BLaER1 (cell line): Measurements from ENCODE around the gene EPHA4.

Source experiments
- H3K27ac ChIP-seq: shearing (Covaris generic); formaldehyde crosslinking; 2 replicates; pipeline ENCODE4 v1.8.1; 2022
- H3K27me3 ChIP-seq: shearing (Covaris generic); formaldehyde crosslinking; 2 replicates; pipeline ENCODE4 v1.8.1; 2022
- H3K36me3 ChIP-seq: shearing (Covaris generic); formaldehyde crosslinking; 2 replicates; pipeline ENCODE4 v1.8.1; 2022
- H3K4me1 ChIP-seq: shearing (Covaris generic); formaldehyde crosslinking; 2 replicates; pipeline ENCODE4 v1.8.1; 2022
- H3K4me2 ChIP-seq: shearing (Covaris generic); formaldehyde crosslinking; 2 replicates; pipeline ENCODE4 v1.8.1; 2022
- H3K4me3 ChIP-seq: shearing (Covaris generic); formaldehyde crosslinking; 2 replicates; pipeline ENCODE4 v1.8.1; 2022
- H3K9ac ChIP-seq: shearing (Covaris generic); formaldehyde crosslinking; 2 replicates; pipeline ENCODE4 v1.8.1; 2022
- H3K9me3 ChIP-seq: shearing (Covaris generic); formaldehyde crosslinking; 2 replicates; pipeline ENCODE4 v1.8.1; 2022
- H4K20me1 ChIP-seq: shearing (Covaris generic); formaldehyde crosslinking; 2 replicates; pipeline ENCODE4 v1.8.1; 2022
- Cebpa-rat ChIP-seq: shearing (Covaris generic); IDR thresholded peaks from 2 replicates; pipeline ENCODE4 v1.8.1; 2022

Gene EPHA4

GRCh38 chr2:221500501-221501209, 71.4 kb downstream of the EPHA4 start:
- no peak overlapping the region for H3K4me3 ChIP-seq
- H3K9me3 ChIP-seq: no peaks in the 10 kb centered on the region
- no peak overlapping the region for H3K27ac ChIP-seq
- no peaks in the 10 kb centered on the region for H4K20me1 ChIP-seq
- no peak overlapping the region for H3K4me2 ChIP-seq
- TF ChIP-seq Cebpa-rat: no peak
- no peaks in the 10 kb centered on the region for H3K36me3 ChIP-seq
- no peak overlapping the region for H3K9ac ChIP-seq
- no peaks in the 10 kb centered on the region for H3K27me3 ChIP-seq
- H3K4me1 ChIP-seq: no peaks in the 10 kb centered on the region

GRCh38 chr2:221495731-221496130, 76.4 kb downstream of the EPHA4 start:
- Histone ChIP-seq H3K27me3 (no peaks in the 10 kb centered on the region), H3K4me2 (no peak overlapping the region), H3K4me1 (no peaks in the 10 kb centered on the region), H3K27ac (no peak overlapping the region), H3K4me3 (no peak overlapping the region), H4K20me1 (no peaks in the 10 kb centered on the region), H3K36me3 (no peaks in the 10 kb centered on the region), H3K9ac (no peak overlapping the region), H3K9me3 (no peaks in the 10 kb centered on the region)
- no peak for TF ChIP-seq Cebpa-rat

GRCh38 chr2:221494556-221494955, 77.5 kb downstream of the EPHA4 start:
- H3K4me2 ChIP-seq: no peak overlapping the region
- H3K9me3 ChIP-seq: no peaks in the 10 kb centered on the region
- H4K20me1 ChIP-seq: no peaks in the 10 kb centered on the region
- no peaks in the 10 kb centered on the region for H3K36me3 ChIP-seq
- H3K27ac ChIP-seq: no peak overlapping the region
- H3K4me1 ChIP-seq: no peaks in the 10 kb centered on the region
- TF ChIP-seq Cebpa-rat: no peak
- H3K9ac ChIP-seq: no peak overlapping the region
- H3K4me3 ChIP-seq: no peak overlapping the region
- H3K27me3 ChIP-seq: no peaks in the 10 kb centered on the region

DNA sequence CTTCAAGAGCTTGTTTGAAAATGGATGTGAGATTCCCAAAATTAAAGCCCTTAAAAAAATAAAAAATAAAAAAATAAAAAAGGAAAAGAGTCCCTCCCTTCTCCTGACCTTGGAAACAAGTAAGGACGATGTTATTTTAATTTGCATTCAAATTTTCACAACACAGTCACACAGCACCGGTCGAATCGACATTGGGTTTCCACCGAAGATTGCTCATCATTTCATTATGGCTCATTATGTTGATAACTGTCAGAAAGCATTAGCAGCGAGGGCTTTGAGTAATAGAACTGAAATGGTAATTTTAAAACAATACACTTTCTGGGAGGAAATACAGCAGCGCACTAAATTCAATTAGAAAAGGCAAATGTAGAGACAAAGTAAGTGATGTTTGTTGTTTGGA, 78.7 kb downstream of the EPHA4 start:
- Histone ChIP-seq H3K4me3 (no peak overlapping the region), H3K9me3 (no peaks in the 10 kb centered on the region), H3K9ac (no peak overlapping the region), H4K20me1 (no peaks in the 10 kb centered on the region), H3K27ac (no peak overlapping the region), H3K36me3 (no peaks in the 10 kb centered on the region), H3K4me1 (no peaks in the 10 kb centered on the region), H3K27me3 (no peaks in the 10 kb centered on the region), H3K4me2 (no peak overlapping the region)
- TF ChIP-seq Cebpa-rat: no peak

- TF ChIP-seq Cebpa-rat: no peak
- Histone ChIP-seq H3K4me2 (no peak overlapping the region), H4K20me1 (no peaks in the 10 kb centered on the region), H3K36me3 (no peaks in the 10 kb centered on the region), H3K4me3 (no peak overlapping the region), H3K27me3 (no peaks in the 10 kb centered on the region), H3K27ac (no peak overlapping the region), H3K9ac (no peak overlapping the region), H3K9me3 (no peaks in the 10 kb centered on the region), H3K4me1 (no peaks in the 10 kb centered on the region)
Observed at GRCh38 chr2:221492636-221493035, 79.5 kb downstream of the EPHA4 start.

DNA sequence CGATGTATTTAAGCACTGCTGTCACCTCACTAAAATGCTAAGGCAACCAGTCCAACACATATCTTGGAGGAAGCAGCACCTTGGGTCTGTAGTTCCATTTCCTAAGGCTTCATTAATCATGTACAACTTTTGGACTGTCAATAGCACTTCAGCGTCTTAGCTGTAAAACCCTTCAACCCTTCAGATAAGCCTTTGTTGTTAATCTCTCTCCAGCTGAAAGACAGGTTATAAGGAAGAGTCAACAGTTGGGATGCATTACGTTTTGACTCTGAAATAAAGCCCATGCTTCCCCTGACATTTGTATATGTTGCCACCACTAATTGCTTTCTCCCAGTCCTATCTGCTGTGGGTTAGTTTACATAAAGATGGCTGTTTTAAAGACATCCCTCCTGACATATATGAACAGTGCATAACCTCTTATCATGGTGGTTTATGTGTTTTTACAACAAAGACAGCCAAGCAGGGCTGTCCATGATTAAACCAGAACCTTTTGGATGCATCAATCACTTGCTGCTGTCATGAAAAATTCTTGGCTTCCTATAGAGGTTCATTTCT, 81.5 kb downstream of the EPHA4 start:
- H3K36me3 ChIP-seq: no peaks in the 10 kb centered on the region
- no peaks in the 10 kb centered on the region for H3K4me1 ChIP-seq
- no peaks in the 10 kb centered on the region for H4K20me1 ChIP-seq
- TF ChIP-seq Cebpa-rat: no peak
- no peaks in the 10 kb centered on the region for H3K27me3 ChIP-seq
- no peaks in the 10 kb centered on the region for H3K9me3 ChIP-seq
- H3K9ac ChIP-seq: no peak overlapping the region
- H3K27ac ChIP-seq: no peak overlapping the region
- no peak overlapping the region for H3K4me2 ChIP-seq
- H3K4me3 ChIP-seq: no peak overlapping the region

DNA sequence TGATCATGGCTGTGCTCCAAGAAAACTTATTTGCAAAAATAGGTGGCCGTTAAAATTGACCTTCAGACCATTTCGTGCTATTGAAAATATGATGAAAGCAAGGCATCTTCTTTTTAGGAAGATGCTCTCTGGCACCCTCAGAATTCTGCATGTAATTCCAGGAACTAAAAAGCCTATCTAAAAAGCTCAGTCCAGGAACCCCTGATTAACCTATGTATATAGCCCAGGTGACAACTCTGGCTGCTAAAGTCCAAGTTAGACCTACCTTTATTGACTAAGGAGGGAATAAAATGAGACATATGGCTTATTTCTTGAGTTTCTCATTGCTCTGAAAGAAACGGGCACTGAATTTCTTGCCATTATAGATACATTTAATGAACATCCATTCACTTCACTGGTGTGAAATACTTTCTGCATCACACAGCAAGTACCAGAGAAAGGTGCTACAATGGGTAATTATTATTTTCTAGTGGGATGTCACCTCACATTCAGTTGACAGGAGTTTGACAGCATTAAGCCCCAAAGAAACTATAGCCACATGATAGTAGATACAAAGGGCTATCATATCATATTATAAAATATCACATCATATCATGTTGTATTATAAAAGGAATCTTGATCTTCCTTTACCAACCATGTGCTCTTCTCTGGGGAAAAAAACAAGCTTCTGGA, 83.8 kb downstream of the EPHA4 start:
- Histone ChIP-seq H3K4me3 (no peak overlapping the region), H3K9ac (no peak overlapping the region), H3K27me3 (no peaks in the 10 kb centered on the region), H3K4me1 (no peaks in the 10 kb centered on the region), H3K4me2 (no peak overlapping the region), H3K9me3 (no peaks in the 10 kb centered on the region), H3K36me3 (no peaks in the 10 kb centered on the region), H3K27ac (no peak overlapping the region), H4K20me1 (no peaks in the 10 kb centered on the region)
- TF ChIP-seq Cebpa-rat: no peak

GRCh38 chr2:221486106-221486505, 86.0 kb downstream of the EPHA4 start:
- no peaks in the 10 kb centered on the region for H3K27me3 ChIP-seq
- no peak overlapping the region for H3K4me3 ChIP-seq
- H4K20me1 ChIP-seq: no peaks in the 10 kb centered on the region
- no peaks in the 10 kb centered on the region for H3K36me3 ChIP-seq
- no peaks in the 10 kb centered on the region for H3K4me1 ChIP-seq
- H3K4me2 ChIP-seq: no peak overlapping the region
- H3K27ac ChIP-seq: no peak overlapping the region
- no peak overlapping the region for H3K9ac ChIP-seq
- no peaks in the 10 kb centered on the region for H3K9me3 ChIP-seq
- TF ChIP-seq Cebpa-rat: no peak

DNA sequence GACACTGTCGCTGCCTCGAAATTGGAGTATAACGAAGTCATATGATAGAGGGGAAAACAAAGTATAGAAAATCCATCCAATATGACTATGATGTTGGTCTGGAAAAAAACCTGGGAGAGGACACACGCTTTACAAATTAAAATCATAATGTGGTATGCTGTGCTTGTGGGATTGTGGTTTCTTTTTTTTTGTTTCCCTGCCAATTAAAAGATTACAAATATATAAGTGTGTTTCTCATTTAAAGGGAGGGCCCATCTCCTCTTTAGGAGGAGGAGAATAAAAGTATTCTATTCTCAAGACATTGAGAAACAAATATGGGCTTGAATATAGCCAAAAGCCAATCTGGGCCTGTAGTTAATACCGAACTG, 86.6 kb downstream of the EPHA4 start:
- TF ChIP-seq Cebpa-rat: no peak
- Histone ChIP-seq H3K4me3 (no peak overlapping the region), H3K27me3 (no peaks in the 10 kb centered on the region), H3K4me1 (no peaks in the 10 kb centered on the region), H3K27ac (no peak overlapping the region), H3K9ac (no peak overlapping the region), H4K20me1 (no peaks in the 10 kb centered on the region), H3K4me2 (no peak overlapping the region), H3K9me3 (no peaks in the 10 kb centered on the region), H3K36me3 (no peaks in the 10 kb centered on the region)

- no peak for TF ChIP-seq Cebpa-rat
- H4K20me1 ChIP-seq: no peaks in the 10 kb centered on the region
- H3K9ac ChIP-seq: no peak overlapping the region
- no peaks in the 10 kb centered on the region for H3K4me1 ChIP-seq
- H3K36me3 ChIP-seq: no peaks in the 10 kb centered on the region
- H3K27ac ChIP-seq: no peak overlapping the region
- no peaks in the 10 kb centered on the region for H3K27me3 ChIP-seq
- H3K9me3 ChIP-seq: no peaks in the 10 kb centered on the region
- no peak overlapping the region for H3K4me2 ChIP-seq
- H3K4me3 ChIP-seq: no peak overlapping the region
Observed at GRCh38 chr2:221484761-221485502, 87.2 kb downstream of the EPHA4 start.
